Kidney (tissue), 14 donors: ENCODE data around the gene ABTB1. TPM values are rescaled to one million over a fixed set of nuclear protein-coding genes. Genes with fewer than 3 reads are reported as not detected.
A peak's percentile ranks its signal among the peaks of the same experiment; 100 is the strongest.

Experiments used
- DNase-seq, 5 donors: peaks; one replicate each; pipeline ENCODE4 v3.0.0-alpha.2; 2013 to 2020
- FAIRE-seq: peaks from 2 replicates; lab custom pipeline; 2012; peaks lifted over from hg19 to GRCh38; lab: Jason Lieb, UNC
- H3K27ac ChIP-seq, 2 donors: one replicate each; pipeline ENCODE4 v1.7.0; 2013; ENCODE audit warnings: low read depth in 2 of 2, low read length in 2 of 2, inconsistent platforms in 1 of 2
- H3K27me3 ChIP-seq: one replicate; pipeline ENCODE4 v1.7.1; 2013; ENCODE audit warnings: low read length, inconsistent platforms; ENCODE audit not compliant: control insufficient read depth, insufficient read depth
- H3K36me3 ChIP-seq, 3 donors: one replicate each; pipeline versions ENCODE4 v1.7.0 to v1.7.1; 2013; ENCODE audit warnings: low read length in 3 of 3, control low read depth in 1 of 3, inconsistent platforms in 1 of 3; ENCODE audit not compliant: insufficient read depth in 3 of 3, control insufficient read depth in 2 of 3
- H3K4me1 ChIP-seq, 3 donors: one replicate each; pipeline versions ENCODE4 v1.7.0 to v1.7.1; 2013; ENCODE audit warnings: low read length in 3 of 3, inconsistent platforms in 1 of 3, low read depth in 1 of 3; ENCODE audit not compliant: control insufficient read depth in 2 of 3, insufficient read depth in 2 of 3
- H3K4me3 ChIP-seq, 3 donors: one replicate each; pipeline versions ENCODE4 v1.7.0 to v1.8.1; 2013; ENCODE audit warnings: low read length in 3 of 3, control low read depth in 1 of 3, inconsistent platforms in 1 of 3
- H3K9ac ChIP-seq, 3 donors: one replicate each; pipeline versions ENCODE4 v1.7.0 to v1.7.1; 2013; ENCODE audit warnings: low read length in 3 of 3, control low read depth in 1 of 3, inconsistent platforms in 1 of 3
- H3K9me3 ChIP-seq, 3 donors: one replicate each; pipeline versions ENCODE4 v1.7.0 to v1.7.1; 2013; ENCODE audit warnings: low read length in 3 of 3, control low read depth in 1 of 3, inconsistent platforms in 1 of 3; ENCODE audit not compliant: control insufficient read depth in 2 of 3, insufficient read depth in 1 of 3
- CTCF ChIP-seq: IDR thresholded peaks from 3 replicates; pipeline ENCODE4 v1.5.1; 2012; ENCODE audit warnings: mild to moderate bottlenecking, moderate library complexity, borderline replicate concordance; ENCODE audit not compliant: insufficient read depth; ENCODE audit errors: extremely low read depth
- intact Hi-C: fragments of 100-400 bp; cut with DNase I; formaldehyde crosslinking; loops from one replicate; pipeline ENCODE4 v1.11.1; 2022
- polyA plus RNA-seq: library from polyadenylated mRNA; stranded (reverse); fragments of 350-450 nt; fragmentation: Illumina TruSeq; extraction: RNeasy Lipid Tissue Mini Kit (QIAGEN cat#74804); gene quantifications from one replicate; pipeline ENCODE4 v1.2.3, GENCODE V29; 2014; ENCODE audit warnings: low read depth, low replicate concordance; ENCODE audit not compliant: insufficient read depth
- total RNA-seq: library from RNA; stranded (reverse); fragmentation: NEBNext Ultra II Directional; extraction: Animal tissue kit (Norgen Biotek cat#: 25700); gene quantifications from one replicate; pipeline ENCODE4 v1.2.1, GENCODE V29; 2021
- donor health status: control.
- donor health status: control.
- donor health status: control.
- donor health status: control.
- donor health status: control.
- donor health status: DM: yes; HTN: yes; CAD: no.
- donor health status: Normal renal cell carcinoma (clear cell type).

The ABTB1 gene
- total and polyA plus RNA-seq, 2 donors from 2014 or later: 29.2 to 43.2 TPM

DNA sequence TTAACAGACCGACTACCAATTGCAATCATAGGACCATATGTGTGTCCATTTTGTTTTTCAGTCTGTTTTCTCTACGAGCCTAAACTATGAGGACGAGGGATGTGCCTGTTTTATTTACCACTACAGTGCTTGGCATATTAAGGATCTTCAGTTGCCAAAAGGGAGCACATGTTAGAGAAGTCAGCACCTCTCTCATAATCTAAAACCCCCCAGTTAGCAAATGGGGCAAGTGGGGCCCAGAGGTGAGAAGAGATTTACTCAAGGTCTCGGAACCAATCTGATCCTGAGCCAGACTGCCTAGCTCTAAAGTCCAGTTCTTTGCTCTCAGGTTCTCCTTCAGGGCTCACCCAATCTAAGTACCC, 44.3 kb upstream of the ABTB1 start:
- no peak for FAIRE-seq
- H3K9me3 ChIP-seq: no peaks in the 10 kb centered on the region
- H3K27ac ChIP-seq: no peak overlapping the region
- peak overlapping the region in 1 of 3 donors; percentile 17 for H3K4me3 ChIP-seq
- intact Hi-C loops: no loop called here
- H3K27me3 ChIP-seq: peaks cover 4% of the 10 kb centered on the region
- H3K9ac ChIP-seq: no peak overlapping the region
- DNase-seq: no peak
- TF ChIP-seq CTCF: no peak
- peaks cover 3 to 14% (median 3%) of the 10 kb centered on the region in 3 donors for H3K4me1 ChIP-seq
- no peaks in the 10 kb centered on the region for H3K36me3 ChIP-seq

- H3K9ac ChIP-seq: peak within 1 kb of the TSS in 1 of 3 donors; percentile 55
- DNase-seq (peak in 4 of 5 donors; percentile 71 to 85 (median 78)), FAIRE-seq (no peak)
- H3K27me3 ChIP-seq: peaks cover 4% of the 10 kb centered on the region
- no peak for TF ChIP-seq CTCF
- intact Hi-C loops: no loop called here
- H3K4me1 ChIP-seq: peaks cover 3 to 14% (median 3%) of the 10 kb centered on the region in 3 donors
- peak within 1 kb of the TSS in 2 of 3 donors; percentile 56 to 64 for H3K4me3 ChIP-seq
- H3K9me3 ChIP-seq: no peaks in the 10 kb centered on the region
- H3K36me3 ChIP-seq: no peaks in the 10 kb centered on the region
- H3K27ac ChIP-seq: no peak within 1 kb of the TSS
Observed at GRCh38 chr3:127628788-127629466, 43.8 kb upstream of the ABTB1 start, which contains the start of gene PODXL2. Gene PODXL2, plus strand, starts transcription at chr3:127629185. Its CDS starts 35 bp downstream, at chr3:127629220.

GRCh38 chr3:127629467-127630403, 43.0 kb upstream of the ABTB1 start:
- Histone ChIP-seq H3K4me1 (peaks cover 3 to 14% (median 3%) of the 10 kb centered on the region in 3 donors), H3K27me3 (peaks cover 4% of the 10 kb centered on the region), H3K27ac (no peak overlapping the region), H3K4me3 (peak overlapping the region in 2 of 3 donors; percentile 56 to 64), H3K9ac (peak overlapping the region in 1 of 3 donors; percentile 55), H3K36me3 (no peaks in the 10 kb centered on the region), H3K9me3 (no peaks in the 10 kb centered on the region)
- no peak for FAIRE-seq
- DNase-seq: peak in 4 of 5 donors; percentile 27 to 73 (median 42)
- TF ChIP-seq CTCF: no peak
- intact Hi-C loops: no loop called here
